ENCODE data around the gene RNLS. TPM values are rescaled to one million over a fixed set of nuclear protein-coding genes. Genes with fewer than 3 reads are reported as not detected.
"Not testable (repeated sequence)": the region's sequence is repeated elsewhere in the genome, so short reads cannot be mapped to it uniquely, and the experiment has no call there.

The RNLS gene
- total RNA-seq, 1 experiment from 2014 or later = not detected

GRCh38 chr10:88372051-88372715, 210.9 kb downstream of the RNLS start:
- no peaks in the 10 kb centered on the region for H3K4me1 ChIP-seq
- H3K4me3 ChIP-seq = no peak overlapping the region
- H3K27ac ChIP-seq = no peak overlapping the region
- H3K36me3 ChIP-seq = no peaks in the 10 kb centered on the region
- no peak for DNase-seq
- H3K9me3 ChIP-seq (replicated peaks) = no peaks in the 10 kb centered on the region
- no peaks in the 10 kb centered on the region for H3K27me3 ChIP-seq

- no peaks in the 10 kb centered on the region for H3K4me1 ChIP-seq
- H3K4me3 ChIP-seq = no peak overlapping the region
- no peak overlapping the region for H3K27ac ChIP-seq
- H3K36me3 ChIP-seq = no peaks in the 10 kb centered on the region
- DNase-seq = no peak
- H3K27me3 ChIP-seq = no peaks in the 10 kb centered on the region
- no peaks in the 10 kb centered on the region for H3K9me3 ChIP-seq (replicated peaks)
Observed at GRCh38 chr10:88370713-88371112, 212.4 kb downstream of the RNLS start.

GRCh38 chr10:88366772-88367171, 216.3 kb downstream of the RNLS start:
- Histone ChIP-seq H3K4me3 (no peak overlapping the region), H3K36me3 (no peaks in the 10 kb centered on the region), H3K9me3 (replicated peaks) (no peaks in the 10 kb centered on the region), H3K4me1 (no peaks in the 10 kb centered on the region), H3K27me3 (no peaks in the 10 kb centered on the region), H3K27ac (no peak overlapping the region)
- no peak for DNase-seq

GRCh38 chr10:88361995-88362807, 220.9 kb downstream of the RNLS start:
- DNase-seq = no peak
- no peak overlapping the region for H3K4me3 ChIP-seq
- no peaks in the 10 kb centered on the region for H3K4me1 ChIP-seq
- no peak overlapping the region for H3K27ac ChIP-seq
- H3K27me3 ChIP-seq = no peaks in the 10 kb centered on the region
- H3K9me3 ChIP-seq (replicated peaks) = no peaks in the 10 kb centered on the region
- H3K36me3 ChIP-seq = no peaks in the 10 kb centered on the region

- no peaks in the 10 kb centered on the region for H3K9me3 ChIP-seq (replicated peaks)
- no peak for DNase-seq
- H3K4me1 ChIP-seq = no peaks in the 10 kb centered on the region
- H3K27ac ChIP-seq = no peak overlapping the region
- H3K36me3 ChIP-seq = no peaks in the 10 kb centered on the region
- H3K4me3 ChIP-seq = no peak overlapping the region
- no peaks in the 10 kb centered on the region for H3K27me3 ChIP-seq
Observed at GRCh38 chr10:88361494-88361893, 221.6 kb downstream of the RNLS start.

- not testable (repeated sequence) for H3K9me3 ChIP-seq (replicated peaks); H3K4me1 ChIP-seq; H3K4me3 ChIP-seq; H3K27me3 ChIP-seq; DNase-seq; H3K36me3 ChIP-seq; H3K27ac ChIP-seq
Observed at GRCh38 chr10:88355750-88356149, 227.4 kb downstream of the RNLS start.

- H3K4me1 ChIP-seq = no peaks in the 10 kb centered on the region; the same call in 1 of the 2 replicates
- no peaks in the 10 kb centered on the region for H3K27me3 ChIP-seq
- H3K4me3 ChIP-seq = no peak overlapping the region
- no peaks in the 10 kb centered on the region for H3K36me3 ChIP-seq
- no peak overlapping the region for H3K27ac ChIP-seq
- no peaks in the 10 kb centered on the region for H3K9me3 ChIP-seq (replicated peaks)
- no peak for DNase-seq
Observed at GRCh38 chr10:88347597-88348304, 235.4 kb downstream of the RNLS start.

GRCh38 chr10:88347022-88347421, 236.1 kb downstream of the RNLS start:
- Histone ChIP-seq H3K4me3 (no peak overlapping the region), H3K4me1 (no peaks in the 10 kb centered on the region; the same call in 1 of the 2 replicates), H3K27me3 (no peaks in the 10 kb centered on the region), H3K36me3 (no peaks in the 10 kb centered on the region), H3K9me3 (replicated peaks) (no peaks in the 10 kb centered on the region), H3K27ac (no peak overlapping the region)
- no peak for DNase-seq

GRCh38 chr10:88346144-88346977, 236.8 kb downstream of the RNLS start:
- DNase-seq = no peak
- H3K27me3 ChIP-seq = no peaks in the 10 kb centered on the region
- no peaks in the 10 kb centered on the region for H3K36me3 ChIP-seq
- H3K4me3 ChIP-seq = no peak overlapping the region
- no peak overlapping the region for H3K27ac ChIP-seq
- no peaks in the 10 kb centered on the region for H3K9me3 ChIP-seq (replicated peaks)
- no peaks in the 10 kb centered on the region; the same call in 1 of the 2 replicates for H3K4me1 ChIP-seq

GRCh38 chr10:88343761-88344484, 239.2 kb downstream of the RNLS start:
- no peak for DNase-seq
- Histone ChIP-seq H3K9me3 (replicated peaks) (no peaks in the 10 kb centered on the region), H3K4me1 (no peaks in the 10 kb centered on the region; the same call in 1 of the 2 replicates), H3K36me3 (no peaks in the 10 kb centered on the region), H3K27me3 (no peaks in the 10 kb centered on the region), H3K27ac (no peak overlapping the region), H3K4me3 (no peak overlapping the region)

- peak; percentile 41 to 78 for DNase-seq
- Histone ChIP-seq H3K9me3 (replicated peaks) (no peaks in the 10 kb centered on the region), H3K27me3 (no peaks in the 10 kb centered on the region), H3K4me1 (no peaks in the 10 kb centered on the region; the same call in 1 of the 2 replicates), H3K36me3 (no peaks in the 10 kb centered on the region), H3K4me3 (no peak overlapping the region), H3K27ac (no peak overlapping the region)
Observed at GRCh38 chr10:88342733-88343310, 240.3 kb downstream of the RNLS start.

GRCh38 chr10:88337134-88337533, 246.0 kb downstream of the RNLS start:
- H3K9me3 ChIP-seq (replicated peaks) = no peaks in the 10 kb centered on the region
- H3K27ac ChIP-seq = no peak overlapping the region
- no peak overlapping the region for H3K4me3 ChIP-seq
- H3K36me3 ChIP-seq = no peaks in the 10 kb centered on the region
- no peaks in the 10 kb centered on the region for H3K4me1 ChIP-seq
- no peaks in the 10 kb centered on the region for H3K27me3 ChIP-seq
- DNase-seq = no peak

- Histone ChIP-seq H3K36me3 (no peaks in the 10 kb centered on the region), H3K27me3 (no peaks in the 10 kb centered on the region), H3K9me3 (replicated peaks) (no peaks in the 10 kb centered on the region), H3K4me3 (no peak overlapping the region), H3K27ac (no peak overlapping the region), H3K4me1 (no peaks in the 10 kb centered on the region)
- DNase-seq = no peak
Observed at GRCh38 chr10:88336334-88336733, 246.8 kb downstream of the RNLS start.

GRCh38 chr10:88333248-88333630, 249.9 kb downstream of the RNLS start:
- Histone ChIP-seq H3K27ac (no peak overlapping the region), H3K27me3 (no peaks in the 10 kb centered on the region), H3K4me3 (no peak overlapping the region), H3K4me1 (no peaks in the 10 kb centered on the region), H3K9me3 (replicated peaks) (no peaks in the 10 kb centered on the region), H3K36me3 (no peaks in the 10 kb centered on the region)
- no peak for DNase-seq
